A549 treated with CORT108297 at 1 μM for 4 hours (cell line): ENCODE results near the gene GPR68. TPM values are rescaled to one million over a fixed set of nuclear protein-coding genes. Genes with fewer than 3 reads are reported as not detected.

Experiments
- total RNA-seq: library from RNA; stranded (reverse); fragments of 200-300 nt; extraction: Qiagen RNA extraction; gene quantifications from 5 replicates; pipeline ENCODE4 v1.2.3, GENCODE V29; 2022

The GPR68 gene
- total RNA-seq = 0.03 to 0.17 TPM (median 0.08 TPM) in 5 replicates

GRCh38 chr14:91244501-91244901 lies at the start of gene GPR68:
GPR68 (minus strand) TSS chr14:91244704; CDS start chr14:91235050, 9,654 bp downstream.

Other genes with a start within 250 kb of the GPR68 start
- gene RPS6KA5, start 184.1 kb downstream of the GPR68 start, total RNA-seq = 2.7 to 3.8 TPM (median 3.6 TPM) in 5 replicates
- 16.1 to 19.8 TPM (median 16.7 TPM) in 5 replicates for gene DGLUCY, start 130.6 kb downstream of the GPR68 start, total RNA-seq
- gene CCDC88C, start 173.1 kb upstream of the GPR68 start, total RNA-seq = 5.3 to 7.2 TPM (median 6.2 TPM) in 5 replicates